GM19397 (cell line): ENCODE measurements around the gene NME7.
"Not testable (repeated sequence)": the region's sequence is repeated elsewhere in the genome, so short reads cannot be mapped to it uniquely, and the experiment has no call there.

ENCODE experiments used
- ATAC-seq: cut with Tn5 transposase; IDR thresholded peaks from one replicate; pipeline ENCODE4 v1.9.1; 2021; ENCODE audit warnings: mild to moderate bottlenecking, moderate library complexity; ENCODE audit not compliant: unreplicated experiment

Gene NME7

DNA sequence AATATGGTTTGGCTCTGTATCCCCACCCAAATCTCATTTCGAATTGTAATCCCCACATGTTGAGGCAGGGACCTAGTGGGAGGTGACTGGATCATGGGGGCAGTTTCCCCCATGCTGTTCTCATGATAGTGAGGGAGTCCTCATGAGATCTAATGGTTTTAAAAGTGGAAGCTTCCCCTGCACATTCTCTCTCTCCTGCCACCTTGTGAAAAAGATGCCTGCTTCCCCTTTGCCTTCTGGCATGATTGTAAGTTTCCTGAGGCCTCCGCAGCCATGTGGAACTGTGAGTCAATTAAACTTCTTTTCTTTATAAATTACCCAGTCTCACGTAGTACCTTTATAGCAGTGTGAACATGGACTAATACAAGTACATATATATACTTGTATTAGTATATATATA is 25.5 kb downstream of the NME7 start:
- not testable (repeated sequence) for ATAC-seq

DNA sequence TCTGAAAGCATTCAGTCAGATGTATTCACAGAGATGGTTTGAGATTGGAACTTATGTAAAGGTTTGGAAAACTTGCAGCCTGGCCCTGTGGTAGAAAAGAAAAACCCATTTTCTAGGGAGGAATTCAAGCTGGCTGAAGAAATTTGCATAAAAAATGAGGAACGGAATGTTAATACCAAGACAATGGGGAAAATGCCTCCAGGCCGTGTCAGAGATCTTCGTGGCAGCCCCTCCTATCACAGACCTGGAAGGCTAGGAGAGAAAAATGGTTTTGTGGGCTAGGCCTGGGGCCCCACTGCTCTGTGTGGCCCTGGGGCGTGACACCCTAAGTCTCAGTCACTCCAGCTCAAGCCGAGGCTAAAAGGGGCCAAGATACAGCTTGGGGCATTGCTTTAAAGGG is 26.7 kb downstream of the NME7 start:
- ATAC-seq = no peak

DNA sequence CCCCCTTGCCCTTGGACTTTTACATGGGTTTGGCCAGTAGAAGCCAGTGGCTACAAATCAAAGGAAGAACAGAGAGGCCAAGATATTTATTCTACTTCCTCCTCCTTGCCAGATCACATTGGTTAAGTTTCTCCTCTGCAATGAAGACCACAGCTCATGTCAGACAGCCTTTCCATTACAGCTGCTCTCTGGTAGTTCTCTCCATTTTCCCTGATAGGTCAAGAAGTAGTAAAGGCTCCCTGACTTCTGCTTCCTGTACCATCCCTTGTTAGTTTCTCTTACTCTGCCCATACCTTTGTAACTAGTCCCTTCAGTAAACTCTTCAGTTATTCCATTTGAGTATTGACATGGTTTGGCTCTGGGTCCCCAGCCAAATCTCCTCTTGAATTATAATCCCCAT is 27.8 kb downstream of the NME7 start:
- ATAC-seq = no peak

DNA sequence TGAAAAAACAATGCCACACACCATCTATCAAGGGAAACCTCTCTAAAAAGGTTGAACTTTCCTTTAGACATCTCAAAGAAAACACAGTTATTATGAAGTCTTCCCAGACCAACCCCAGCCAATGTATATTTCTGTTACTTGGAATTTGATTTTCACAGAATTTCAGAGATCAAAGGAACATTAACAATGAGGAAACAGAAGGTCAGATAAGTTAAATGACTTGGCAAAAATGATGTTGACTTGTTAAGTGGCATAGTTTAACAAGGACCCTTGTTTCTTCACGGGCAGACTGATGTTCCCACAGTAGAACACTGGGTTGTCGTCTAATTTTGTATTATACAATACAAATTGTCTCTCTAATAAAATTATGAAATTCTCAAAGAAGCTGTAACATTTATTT is 29.0 kb downstream of the NME7 start:
- ATAC-seq = no peak

DNA sequence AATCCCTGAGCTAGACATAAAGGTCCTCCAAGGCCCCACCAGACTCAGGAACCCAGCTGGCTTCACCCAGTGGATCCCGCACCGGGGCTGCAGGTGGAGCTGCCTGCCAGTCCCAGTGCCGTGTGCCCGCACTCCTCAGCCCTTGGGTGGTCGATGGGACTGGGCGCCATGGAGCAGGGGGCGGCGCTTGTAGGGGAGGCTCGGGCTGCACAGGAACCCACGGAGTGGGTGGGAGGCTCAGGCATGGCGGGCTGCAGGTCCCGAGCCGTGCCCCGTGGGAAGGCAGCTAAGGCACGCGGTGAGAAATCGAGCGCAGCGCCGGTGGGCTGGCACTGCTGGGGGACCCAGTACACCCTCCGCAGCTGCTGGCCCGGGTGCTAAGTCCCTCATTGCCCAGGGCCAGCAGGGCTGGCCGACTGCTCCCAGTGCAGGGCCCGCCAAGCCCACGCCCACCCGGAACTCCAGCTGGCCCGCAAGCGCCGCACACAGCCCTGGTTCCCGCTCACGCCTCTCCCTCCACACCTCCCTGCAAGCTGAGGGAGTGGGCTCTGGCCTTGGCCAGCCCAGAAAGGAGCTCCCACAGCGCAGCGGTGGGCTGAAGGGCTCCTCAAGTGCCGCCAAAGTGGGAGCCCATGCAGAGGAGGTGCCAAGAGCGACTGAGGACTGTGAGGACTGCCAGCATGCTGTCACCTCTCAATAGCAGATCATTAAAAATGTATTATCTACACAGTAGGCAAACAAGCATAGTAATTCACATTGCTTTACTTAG is 30.5 kb downstream of the NME7 start:
- not testable (repeated sequence) for ATAC-seq

DNA sequence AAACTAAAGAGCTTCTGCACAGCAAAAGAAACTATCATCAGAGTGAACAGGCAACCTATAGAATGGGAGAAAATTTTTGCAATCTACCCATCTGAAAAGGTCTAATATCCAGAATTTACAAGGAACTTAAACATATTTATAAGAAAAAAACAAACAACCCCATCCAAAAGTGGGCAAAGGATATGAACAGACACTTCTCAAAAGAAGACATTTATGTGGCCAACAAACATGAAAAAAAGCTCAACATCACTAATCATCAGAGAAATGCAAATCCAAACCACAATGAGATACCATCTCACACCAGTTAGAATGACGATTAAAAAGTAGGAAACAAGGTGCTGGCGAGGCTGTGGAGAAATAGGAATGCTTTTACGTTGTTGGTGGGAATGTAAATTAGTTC is 32.9 kb downstream of the NME7 start:
- not testable (repeated sequence) for ATAC-seq

DNA sequence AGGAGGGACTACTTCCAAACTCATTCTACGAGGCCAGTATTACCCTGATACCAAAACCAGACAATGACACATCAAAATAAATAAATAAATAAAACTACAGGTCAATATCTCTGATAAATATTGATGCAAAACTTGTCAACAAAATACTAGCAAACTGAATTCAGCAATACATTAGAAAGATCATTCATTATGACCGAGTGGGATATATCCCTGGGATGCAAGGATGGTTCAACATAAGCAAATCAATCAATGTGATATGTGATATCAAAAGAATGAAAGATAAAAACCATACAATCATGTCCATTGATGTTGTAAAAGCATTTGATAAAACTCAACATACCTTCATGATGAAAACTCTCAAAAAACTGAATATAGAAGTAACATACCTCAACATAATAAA is 36.7 kb downstream of the NME7 start:
- ATAC-seq = no peak

GRCh38 chr1:169329383-169329782 is 38.2 kb downstream of the NME7 start:
- ATAC-seq = no peak

- ATAC-seq = no peak
These were observed 39.7 kb downstream of the NME7 start for GRCh38 chr1:169327875-169328274.

- ATAC-seq = peak; percentile 89
These were observed 40.7 kb downstream of the NME7 start for GRCh38 chr1:169326956-169327268.

- ATAC-seq = peak; percentile 39
These were observed 41.2 kb downstream of the NME7 start for GRCh38 chr1:169326261-169326955.

- no peak for ATAC-seq
These were observed 42.5 kb downstream of the NME7 start for GRCh38 chr1:169325117-169325516.

- ATAC-seq = no peak
These were observed 45.5 kb downstream of the NME7 start for GRCh38 chr1:169322138-169322537.

GRCh38 chr1:169321539-169321938 is 46.1 kb downstream of the NME7 start:
- ATAC-seq = no peak

DNA sequence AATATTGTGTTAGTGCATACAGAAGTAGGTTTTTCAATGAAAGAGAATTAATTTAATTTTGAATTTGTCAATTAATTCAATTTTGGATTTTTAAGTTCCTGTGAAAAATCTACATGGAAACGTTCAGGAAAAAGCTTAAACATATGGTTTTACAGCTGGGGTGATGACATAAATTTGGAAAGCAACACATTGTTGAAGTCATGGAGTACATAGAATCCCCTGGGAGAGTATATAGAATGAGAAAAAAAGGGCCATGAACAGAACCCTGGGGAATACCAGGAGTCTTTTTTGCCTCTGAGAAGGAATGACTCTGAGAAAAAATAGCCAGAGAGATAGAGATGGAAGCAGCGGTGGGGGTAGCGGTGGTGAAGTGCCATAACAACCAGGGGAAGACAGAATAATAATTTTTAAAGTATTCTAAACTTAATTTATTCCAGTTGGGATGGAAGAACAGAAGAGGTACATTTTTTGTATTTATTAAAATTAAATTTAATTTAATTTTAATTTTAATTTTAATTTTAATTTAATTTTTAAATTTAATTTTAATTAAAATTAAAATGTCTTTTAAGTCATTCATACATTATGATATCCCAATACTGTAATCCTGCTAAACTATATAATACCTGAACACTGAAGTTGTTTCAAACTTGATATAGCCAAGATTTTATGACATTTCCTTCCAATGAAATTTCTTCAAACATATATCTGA is 48.9 kb downstream of the NME7 start:
- no peak for ATAC-seq

DNA sequence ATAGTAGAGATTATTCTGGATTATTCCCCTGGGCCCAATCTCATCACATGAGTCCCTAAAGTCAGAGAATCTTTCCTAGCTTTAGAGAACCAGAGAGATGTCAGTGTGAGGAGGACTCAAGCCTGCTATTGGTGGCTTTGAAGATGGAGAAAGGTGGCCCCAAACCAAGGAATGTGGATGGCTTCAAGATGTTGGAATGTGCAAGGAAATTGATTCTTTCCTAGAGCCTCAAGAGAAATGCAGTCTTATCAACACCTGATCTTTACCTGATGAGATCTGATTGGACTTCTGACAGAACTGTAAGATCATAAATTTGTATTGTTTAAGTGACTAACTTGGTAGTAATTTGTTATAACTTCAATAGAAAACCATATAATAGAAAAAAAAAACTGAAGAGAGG is 51.0 kb downstream of the NME7 start:
- no peak for ATAC-seq

DNA sequence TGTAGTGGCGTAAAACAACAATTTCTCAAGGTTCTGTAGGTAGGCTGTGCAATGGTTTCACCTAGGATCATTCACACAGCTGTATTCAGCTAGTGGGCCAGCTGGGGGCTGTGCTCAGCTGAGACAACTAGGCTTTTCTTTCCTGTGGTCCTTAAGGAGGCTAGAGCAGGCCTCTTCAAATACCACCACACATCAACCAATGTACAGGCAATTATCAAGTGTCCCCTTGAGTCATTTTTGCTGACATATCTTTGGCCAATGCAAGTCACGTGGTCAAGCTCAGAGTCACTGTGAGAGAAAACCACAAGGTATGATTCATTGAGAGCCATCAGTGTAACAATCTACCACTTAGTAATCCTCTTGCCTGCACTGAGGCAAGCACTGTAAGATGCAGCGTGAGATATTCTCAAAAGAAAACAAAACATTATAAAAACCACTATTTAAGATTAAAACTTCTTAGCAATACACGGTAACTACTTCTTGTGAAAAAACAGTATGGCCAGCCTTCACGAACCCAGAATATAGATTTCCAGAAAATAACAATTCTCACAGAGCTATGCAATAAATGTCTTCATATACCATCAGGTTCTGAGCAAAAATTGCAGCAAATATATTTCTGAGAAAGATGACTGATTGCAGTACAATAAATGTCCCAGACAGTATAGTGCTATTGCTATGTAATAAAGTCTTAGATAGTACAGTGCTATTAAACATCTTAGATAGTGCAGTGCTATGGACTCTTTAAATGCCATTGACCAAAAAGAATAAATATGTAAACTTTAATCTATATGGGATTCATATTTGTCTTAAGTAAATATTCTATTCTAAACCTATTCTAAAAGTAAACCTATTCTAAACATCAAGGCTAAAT is 55.3 kb downstream of the NME7 start:
- ATAC-seq = no peak

GRCh38 chr1:169309178-169310166 is 58.1 kb downstream of the NME7 start:
- ATAC-seq = peak; percentile 51

DNA sequence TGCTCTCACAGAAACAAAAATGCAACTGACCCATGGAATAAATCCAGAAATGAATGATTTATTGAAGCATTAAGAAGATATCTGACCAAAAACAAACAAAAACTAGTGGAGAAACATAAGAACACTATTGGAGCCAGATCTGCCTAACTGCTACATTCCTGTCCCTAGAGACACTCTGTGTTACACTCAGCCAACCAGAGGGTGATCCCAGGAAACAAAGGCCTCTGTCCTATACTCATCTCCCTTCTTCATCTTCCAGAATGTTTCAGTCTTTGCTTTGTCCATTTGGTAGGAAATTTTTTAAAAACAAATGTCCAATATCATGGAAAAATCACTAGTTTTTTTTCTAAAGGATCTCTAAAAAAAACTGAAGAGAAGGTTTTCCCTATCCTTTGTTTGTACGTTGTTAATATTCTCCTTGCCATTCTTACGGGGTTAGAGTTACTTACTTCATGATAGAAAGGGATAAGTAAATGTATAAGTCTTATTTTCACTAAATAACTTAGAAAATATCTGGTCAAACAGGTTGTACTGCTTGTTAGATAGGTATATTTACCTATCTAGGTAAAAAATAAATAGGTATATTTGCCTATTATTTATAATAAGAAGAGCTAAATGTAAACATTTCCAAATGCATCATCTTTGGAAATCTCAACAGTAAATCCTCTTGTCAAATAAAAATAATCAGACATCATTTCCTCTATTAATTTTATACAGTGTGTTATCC is 59.1 kb downstream of the NME7 start:
- ATAC-seq = no peak
